CD14-positive monocyte (primary cell): ENCODE results near the gene HSPA12A. TPM values are rescaled to one million over a fixed set of nuclear protein-coding genes. Genes with fewer than 3 reads are reported as not detected.

Experiments used
- DNase-seq, 3 donors: peaks; one replicate each; pipeline ENCODE4 v3.0.0-alpha.2; 2011 to 2022
- H2AFZ ChIP-seq: 2 replicates; pipeline ENCODE4 v1.6.0; 2012; ENCODE audit warnings: mild to moderate bottlenecking, low read depth, low read length, inconsistent platforms; ENCODE audit not compliant: insufficient read depth, poor library complexity, severe bottlenecking
- H3K27ac ChIP-seq, 2 donors: 1 replicate in 1 of 2; 2 replicates in 1 of 2; pipeline ENCODE4 v1.5.1; 2012 to 2013; ENCODE audit warnings: low read length in 2 of 2, control low read depth in 1 of 2, inconsistent platforms in 1 of 2, low read depth in 1 of 2, mild to moderate bottlenecking in 1 of 2
- H3K27me3 ChIP-seq, 2 donors: one replicate each; pipeline versions ENCODE4 v1.6.0 to v1.6.1; 2011 to 2013; ENCODE audit warnings: low read length in 2 of 2; ENCODE audit not compliant: control insufficient read depth in 2 of 2, insufficient read depth in 2 of 2
- H3K36me3 ChIP-seq, 2 donors: replicated peaks in 1 of 2; 1 replicate in 1 of 2; 2 replicates in 1 of 2; pipeline versions ENCODE4 v1.5.1 to v1.6.1; 2012 to 2013; ENCODE audit warnings: low read length in 2 of 2, control low read depth in 1 of 2, inconsistent platforms in 1 of 2, mild to moderate bottlenecking in 1 of 2; ENCODE audit not compliant: insufficient read depth in 2 of 2, control insufficient read depth in 1 of 2
- H3K4me1 ChIP-seq, 2 donors: 1 replicate in 1 of 2; 2 replicates in 1 of 2; pipeline versions ENCODE4 v1.5.1 to v1.6.1; 2012 to 2013; ENCODE audit warnings: low read length in 2 of 2, control low read depth in 1 of 2, inconsistent platforms in 1 of 2, mild to moderate bottlenecking in 1 of 2, moderate library complexity in 1 of 2; ENCODE audit not compliant: insufficient read depth in 2 of 2, control insufficient read depth in 1 of 2
- H3K4me2 ChIP-seq: replicated peaks from 2 replicates; pipeline ENCODE3; 2012; ENCODE audit warnings: low read length, moderate library complexity, mild to moderate bottlenecking; ENCODE audit not compliant: poor library complexity, severe bottlenecking; ENCODE audit errors: extremely low read depth
- H3K4me3 ChIP-seq, 3 experiments: fragments of 200-600 bp in 1 of 3; sonication (generic) in 1 of 3; replicated peaks in 1 of 3; 1 replicate in 2 of 3; 2 replicates in 1 of 3; pipeline ENCODE4 v1.5.1; 2011 to 2013; ENCODE audit warnings: low read length in 3 of 3, mild to moderate bottlenecking in 3 of 3, control low read depth in 2 of 3, low read depth in 2 of 3, inconsistent platforms in 1 of 3, moderate library complexity in 1 of 3
- H3K79me2 ChIP-seq: 2 replicates; pipeline ENCODE4 v1.6.0; 2012; ENCODE audit warnings: mild to moderate bottlenecking, control low read depth, inconsistent platforms, low read length, moderate library complexity; ENCODE audit not compliant: insufficient read depth
- H3K9ac ChIP-seq: 2 replicates; pipeline ENCODE4 v1.6.0; 2017; ENCODE audit warnings: low read length, mild to moderate bottlenecking; ENCODE audit not compliant: insufficient read depth, poor library complexity, severe bottlenecking
- H3K9me3 ChIP-seq, 2 donors: replicated peaks in 1 of 2; 1 replicate in 1 of 2; 2 replicates in 1 of 2; pipeline versions ENCODE4 v1.5.1 to v1.6.1; 2012 to 2013; ENCODE audit warnings: low read length in 2 of 2, control low read depth in 1 of 2; ENCODE audit not compliant: control insufficient read depth in 1 of 2, insufficient read depth in 1 of 2
- H4K20me1 ChIP-seq: 2 replicates; pipeline ENCODE4 v1.6.0; 2012; ENCODE audit warnings: mild to moderate bottlenecking, low read length, control low read depth, moderate library complexity; ENCODE audit not compliant: insufficient read depth
- H3K27ac Mint-ChIP-seq, 7 donors: one replicate each; pipeline ENCODE4 v1.8.0; 2020; ENCODE audit warnings: mild to moderate bottlenecking in 7 of 7, mixed read lengths in 7 of 7, moderate library complexity in 6 of 7, inconsistent platforms in 2 of 7
- H3K27me3 Mint-ChIP-seq, 3 donors: one replicate each; pipeline ENCODE4 v1.8.0; 2021 to 2022; ENCODE audit warnings: low read depth in 3 of 3, mild to moderate bottlenecking in 3 of 3, mixed read lengths in 3 of 3, moderate library complexity in 3 of 3, inconsistent platforms in 1 of 3
- H3K36me3 Mint-ChIP-seq, 2 donors: one replicate each; pipeline ENCODE4 v1.8.0; 2020; ENCODE audit warnings: mixed read lengths in 2 of 2, inconsistent platforms in 1 of 2, mild to moderate bottlenecking in 1 of 2
- H3K4me1 Mint-ChIP-seq: one replicate; pipeline ENCODE4 v1.8.0; 2020; ENCODE audit warnings: mild to moderate bottlenecking, mixed read lengths
- H3K4me3 Mint-ChIP-seq, 2 donors: one replicate each; pipeline ENCODE4 v1.8.0; 2020; ENCODE audit warnings: mild to moderate bottlenecking in 2 of 2, mixed read lengths in 2 of 2, moderate library complexity in 1 of 2
- H3K9me3 Mint-ChIP-seq, 7 donors: one replicate each; pipeline ENCODE4 v1.8.0; 2020 to 2022; ENCODE audit warnings: mixed read lengths in 7 of 7, mild to moderate bottlenecking in 6 of 7, moderate library complexity in 6 of 7, inconsistent platforms in 2 of 7
- WGBS: methylation state at CpG from one replicate; pipeline ENCODE4 v1.1.5; 2013; ENCODE audit warnings: missing lambda C conversion rate; ENCODE audit not compliant: insufficient coverage; 5-methylcytosine and 5-hydroxymethylcytosine counted together
- intact Hi-C, 2 donors: fragments of 100-400 bp; cut with micrococcal nuclease; formaldehyde crosslinking; loops; one replicate each; pipeline versions ENCODE4 v1.15.0 to v1.15.1; 2023
- polyA plus RNA-seq, 3 donors: library from polyadenylated mRNA; depleted of rRNA in 1 of 3; unstranded in 2 of 3; stranded (reverse) in 1 of 3; fragments of 300-500 nt in 2 of 3; fragments of >200 nt in 1 of 3; fragmentation: Illumina TruSeq in 2 of 3; gene quantifications; 1 replicate in 2 of 3; 2 replicates in 1 of 3; pipeline ENCODE4 v1.2.3, GENCODE V29; 2012 to 2021
- TF ChIP-seq, protein P1 (sequence below): fragments of 200-600 bp; IDR thresholded peaks from one replicate; pipeline ENCODE4 v1.8.0; 2022; ENCODE audit warnings: antibody characterized with exemption, mild to moderate bottlenecking

The HSPA12A gene
- polyA plus RNA-seq, 3 donors, result 0.01 TPM; not detected in 2

- Histone ChIP-seq H3K4me2 (no peak overlapping the region), H4K20me1 (no peaks in the 10 kb centered on the region), H3K9ac (no peak overlapping the region), H3K27ac (no peak overlapping the region), H3K27me3 (peaks cover 29 to 49% of the 10 kb centered on the region in 2 donors), H2AFZ (no peak overlapping the region), H3K9me3 (peaks cover 0 to 15% of the 10 kb centered on the region in 2 donors), H3K4me3 (no peak overlapping the region), H3K36me3 (no peaks in the 10 kb centered on the region), H3K4me1 (peaks cover 12 to 16% of the 10 kb centered on the region in 2 donors), H3K79me2 (no peaks in the 10 kb centered on the region)
- Mint-ChIP-seq H3K27ac (no peak overlapping the region), H3K4me3 (no peak overlapping the region), H3K4me1 (peaks cover 3% of the 10 kb centered on the region), H3K9me3 (peaks cover 0 to 10% (median 3%) of the 10 kb centered on the region in 7 donors), H3K27me3 (peaks cover 42 to 66% (median 43%) of the 10 kb centered on the region in 3 donors), H3K36me3 (no peaks in the 10 kb centered on the region)
- TF ChIP-seq, protein P1, sequence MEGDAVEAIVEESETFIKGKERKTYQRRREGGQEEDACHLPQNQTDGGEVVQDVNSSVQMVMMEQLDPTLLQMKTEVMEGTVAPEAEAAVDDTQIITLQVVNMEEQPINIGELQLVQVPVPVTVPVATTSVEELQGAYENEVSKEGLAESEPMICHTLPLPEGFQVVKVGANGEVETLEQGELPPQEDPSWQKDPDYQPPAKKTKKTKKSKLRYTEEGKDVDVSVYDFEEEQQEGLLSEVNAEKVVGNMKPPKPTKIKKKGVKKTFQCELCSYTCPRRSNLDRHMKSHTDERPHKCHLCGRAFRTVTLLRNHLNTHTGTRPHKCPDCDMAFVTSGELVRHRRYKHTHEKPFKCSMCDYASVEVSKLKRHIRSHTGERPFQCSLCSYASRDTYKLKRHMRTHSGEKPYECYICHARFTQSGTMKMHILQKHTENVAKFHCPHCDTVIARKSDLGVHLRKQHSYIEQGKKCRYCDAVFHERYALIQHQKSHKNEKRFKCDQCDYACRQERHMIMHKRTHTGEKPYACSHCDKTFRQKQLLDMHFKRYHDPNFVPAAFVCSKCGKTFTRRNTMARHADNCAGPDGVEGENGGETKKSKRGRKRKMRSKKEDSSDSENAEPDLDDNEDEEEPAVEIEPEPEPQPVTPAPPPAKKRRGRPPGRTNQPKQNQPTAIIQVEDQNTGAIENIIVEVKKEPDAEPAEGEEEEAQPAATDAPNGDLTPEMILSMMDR, result no peak
- 80% methylated on average over 3 of the region's 5 CpGs for WGBS
- no peak for DNase-seq
- intact Hi-C loops, result no loop called here
Measured at GRCh38 chr10:116738339-116738738, 4.0 kb downstream of the HSPA12A start.

- H3K4me3 Mint-ChIP-seq, result no peak overlapping the region
- TF ChIP-seq, protein P1, result peak; percentile 10
Measured at GRCh38 chr10:116737627-116738327, 4.6 kb downstream of the HSPA12A start.

More at GRCh38 chr10:116737627-116738327, 4.6 kb downstream of the HSPA12A start:
- Mint-ChIP-seq H3K36me3 (no peaks in the 10 kb centered on the region), H3K27ac (peak overlapping the region in 1 of 7 donors; percentile 69), H3K4me1 (no peaks in the 10 kb centered on the region), H3K9me3 (peaks cover 0 to 8% (median 3%) of the 10 kb centered on the region in 7 donors), H3K27me3 (peaks cover 39 to 62% (median 40%) of the 10 kb centered on the region in 3 donors)
- Histone ChIP-seq H2AFZ (no peak overlapping the region), H3K4me1 (peaks cover 7 to 10% of the 10 kb centered on the region in 2 donors), H3K36me3 (no peaks in the 10 kb centered on the region), H4K20me1 (no peaks in the 10 kb centered on the region), H3K4me2 (no peak overlapping the region), H3K79me2 (no peaks in the 10 kb centered on the region), H3K27me3 (peaks cover 25 to 44% of the 10 kb centered on the region in 2 donors), H3K27ac (no peak overlapping the region), H3K9me3 (peaks cover 0 to 13% of the 10 kb centered on the region in 2 donors), H3K9ac (no peak overlapping the region), H3K4me3 (no peak overlapping the region)
- 83% methylated on average over 12 of the region's 16 CpGs for WGBS
- DNase-seq, result no peak
- intact Hi-C loops, result no loop called here
